H9 (cell line): Measurements from ENCODE around the gene PRKAG3. TPM values are rescaled to one million over a fixed set of nuclear protein-coding genes. Genes with fewer than 3 reads are reported as not detected.

Source experiments
- DNase-seq: peaks from one replicate; pipeline ENCODE4 v3.0.0-alpha.2; 2017
- H2AFZ ChIP-seq: one replicate; pipeline ENCODE4 v1.6.1; 2013; ENCODE audit warnings: mild to moderate bottlenecking, low read length, control low read depth, moderate library complexity
- H2AK5ac ChIP-seq: 2 replicates; pipeline ENCODE4 v1.6.1; 2013; ENCODE audit warnings: low read length, control low read depth, mixed read lengths; ENCODE audit not compliant: insufficient read length
- H2BK120ac ChIP-seq: one replicate; pipeline ENCODE4 v1.6.1; 2013; ENCODE audit warnings: low read depth, mild to moderate bottlenecking, low read length, control low read depth, inconsistent platforms; ENCODE audit not compliant: poor library complexity, severe bottlenecking
- H2BK12ac ChIP-seq: 2 replicates; pipeline ENCODE4 v1.6.1; 2013; ENCODE audit warnings: low read length, control low read depth, mixed read lengths, low read depth; ENCODE audit not compliant: insufficient read length
- H2BK15ac ChIP-seq: 2 replicates; pipeline ENCODE4 v1.6.1; 2013; ENCODE audit warnings: low read depth, low read length, control low read depth
- H2BK20ac ChIP-seq: one replicate; pipeline ENCODE4 v1.6.1; 2013; ENCODE audit warnings: low read depth, mild to moderate bottlenecking, low read length, control low read depth, inconsistent platforms; ENCODE audit not compliant: poor library complexity, severe bottlenecking
- H2BK5ac ChIP-seq: 2 replicates; pipeline ENCODE4 v1.6.1; 2013; ENCODE audit warnings: low read length, control low read depth, mixed read lengths; ENCODE audit not compliant: insufficient read length
- H3K14ac ChIP-seq: 2 replicates; pipeline ENCODE4 v1.6.1; 2013; ENCODE audit warnings: low read length, control low read depth; ENCODE audit not compliant: insufficient read depth
- H3K18ac ChIP-seq: 2 replicates; pipeline ENCODE4 v1.6.1; 2013; ENCODE audit warnings: low read depth, mild to moderate bottlenecking, mixed read lengths, low read length, control low read depth; ENCODE audit not compliant: insufficient read length
- H3K23ac ChIP-seq: 2 replicates; pipeline ENCODE4 v1.6.1; 2013; ENCODE audit warnings: low read length, control low read depth, mixed read lengths, low read depth; ENCODE audit not compliant: insufficient read length
- H3K23me2 ChIP-seq: 2 replicates; pipeline ENCODE4 v1.6.1; 2013; ENCODE audit warnings: low read depth, mild to moderate bottlenecking, mixed read lengths, low read length, control low read depth; ENCODE audit not compliant: insufficient read length, poor library complexity, severe bottlenecking
- H3K27ac ChIP-seq: 2 replicates; pipeline ENCODE4 v1.5.1; 2013; ENCODE audit warnings: low read length, control low read depth, mixed read lengths, low read depth; ENCODE audit not compliant: insufficient read length
- H3K27me3 ChIP-seq: 2 replicates; pipeline ENCODE4 v1.6.1; 2013; ENCODE audit warnings: low read length, control low read depth, inconsistent platforms; ENCODE audit not compliant: insufficient read depth
- H3K4ac ChIP-seq: 2 replicates; pipeline ENCODE4 v1.6.1; 2013; ENCODE audit warnings: low read depth, mild to moderate bottlenecking, control low read depth, inconsistent platforms, low read length, moderate library complexity
- H3K4me1 ChIP-seq: 2 replicates; pipeline ENCODE4 v1.6.1; 2013; ENCODE audit warnings: low read length, control low read depth, inconsistent platforms; ENCODE audit not compliant: insufficient read depth
- H3K4me2 ChIP-seq: 2 replicates; pipeline ENCODE4 v1.6.1; 2013; ENCODE audit warnings: low read length, control low read depth, mixed read lengths; ENCODE audit not compliant: insufficient read length, insufficient read depth
- H3K56ac ChIP-seq: 2 replicates; pipeline ENCODE4 v1.6.1; 2013; ENCODE audit warnings: low read depth, mild to moderate bottlenecking, mixed read lengths, low read length, control low read depth; ENCODE audit not compliant: insufficient read length
- H3K79me1 ChIP-seq: 2 replicates; pipeline ENCODE4 v1.6.1; 2013; ENCODE audit warnings: low read depth, mild to moderate bottlenecking, moderate library complexity, low read length, control low read depth, inconsistent platforms; ENCODE audit not compliant: insufficient read depth, poor library complexity, severe bottlenecking
- H3K79me2 ChIP-seq: 2 replicates; pipeline ENCODE4 v1.6.1; 2013; ENCODE audit warnings: low read length, control low read depth, inconsistent platforms; ENCODE audit not compliant: insufficient read depth
- H3K9ac ChIP-seq: 2 replicates; pipeline ENCODE4 v1.6.1; 2013; ENCODE audit warnings: low read length, control low read depth, mixed read lengths; ENCODE audit not compliant: insufficient read length; ENCODE audit errors: extremely low read depth
- H3K9me3 ChIP-seq: one replicate; pipeline ENCODE4 v1.6.1; 2013; ENCODE audit warnings: low read depth, low read length, inconsistent platforms; ENCODE audit not compliant: control insufficient read depth
- H3T11ph ChIP-seq: one replicate; pipeline ENCODE4 v1.6.1; 2013; ENCODE audit warnings: mild to moderate bottlenecking, low read length, control low read depth, inconsistent platforms
- H4K20me1 ChIP-seq: one replicate; pipeline ENCODE4 v1.6.1; 2013; ENCODE audit not compliant: control insufficient read depth, insufficient read length, insufficient read depth
- H4K5ac ChIP-seq: 2 replicates; pipeline ENCODE4 v1.6.1; 2013; ENCODE audit warnings: low read depth, mild to moderate bottlenecking, mixed read lengths, low read length, control low read depth; ENCODE audit not compliant: insufficient read length
- H4K8ac ChIP-seq: replicated peaks from 2 replicates; pipeline ENCODE4 v1.6.1; 2013; ENCODE audit warnings: low read length, control low read depth, mixed read lengths, low read depth; ENCODE audit not compliant: insufficient read length
- H4K91ac ChIP-seq: 2 replicates; pipeline ENCODE4 v1.6.1; 2013; ENCODE audit warnings: low read depth, mild to moderate bottlenecking, moderate library complexity, mixed read lengths, low read length, control low read depth; ENCODE audit not compliant: insufficient read length
- H3K27ac Mint-ChIP-seq, 3 experiments: 2 replicates in 2 of 3; 3 replicates in 1 of 3; pipeline ENCODE4 v1.8.0; 2020 to 2021; ENCODE audit warnings: mixed read lengths in 3 of 3, mild to moderate bottlenecking in 1 of 3, moderate library complexity in 1 of 3
- H3K27me3 Mint-ChIP-seq: 2 replicates; pipeline ENCODE4 v1.8.0; 2021; ENCODE audit warnings: low read depth, mild to moderate bottlenecking, moderate library complexity, mixed read lengths
- H3K36me3 Mint-ChIP-seq, 3 experiments: 2 replicates in 2 of 3; 3 replicates in 1 of 3; pipeline ENCODE4 v1.8.0; 2020 to 2021; ENCODE audit warnings: low read depth in 3 of 3, mixed read lengths in 3 of 3; ENCODE audit not compliant: insufficient read depth in 1 of 3
- H3K4me1 Mint-ChIP-seq, 2 experiments: 2 replicates each; pipeline ENCODE4 v1.8.0; 2020; ENCODE audit warnings: mixed read lengths in 2 of 2
- H3K4me3 Mint-ChIP-seq, 2 experiments: 2 replicates in 1 of 2; 3 replicates in 1 of 2; pipeline ENCODE4 v1.8.0; 2020 to 2021; ENCODE audit warnings: mild to moderate bottlenecking in 2 of 2, mixed read lengths in 2 of 2, moderate library complexity in 1 of 2
- H3K9me3 Mint-ChIP-seq, 2 experiments: 2 replicates in 1 of 2; 3 replicates in 1 of 2; pipeline ENCODE4 v1.8.0; 2020; ENCODE audit warnings: mild to moderate bottlenecking in 2 of 2, mixed read lengths in 2 of 2, moderate library complexity in 1 of 2
- CTCF ChIP-seq: fragments of 200-600 bp; sonication (generic); conservative IDR thresholded peaks from 3 replicates; pipeline ENCODE4 v1.8.0; 2021; ENCODE audit warnings: antibody characterized with exemption, mild to moderate bottlenecking
- WGBS: extraction: QIAGEN DNeasy Blood & Tissue Kit; methylation state at CpG from one replicate; pipeline ENCODE4 v1.1.7; 2013; ENCODE audit warnings: missing lambda C conversion rate, low lambda C conversion rate, mixed read lengths; ENCODE audit not compliant: insufficient read length; ENCODE audit errors: extremely low coverage; 5-methylcytosine and 5-hydroxymethylcytosine counted together
- total RNA-seq: library from RNA; stranded (reverse); gene quantifications from 2 replicates; pipeline ENCODE4 v1.2.1, GENCODE V29; 2021

The PRKAG3 gene
- total RNA-seq, 1 experiment from 2014 or later: not detected

GRCh38 chr2:218860950-218861381, 29.4 kb upstream of the PRKAG3 start:
- H3K4me3 Mint-ChIP-seq: peak overlapping the region in 1 of 2 experiments; percentile 79; a peak in 3 of 5 replicates
- Histone ChIP-seq H3K56ac (no peak overlapping the region), H3T11ph (no peak overlapping the region), H3K23ac (no peak overlapping the region), H3K4ac (no peak overlapping the region), H2BK5ac (no peak overlapping the region), H2AK5ac (no peak overlapping the region), H2BK12ac (no peak overlapping the region), H4K5ac (no peak overlapping the region), H2BK120ac (no peak overlapping the region), H4K8ac (no peak overlapping the region), H3K9ac (no peak overlapping the region), H4K91ac (no peak overlapping the region), H3K18ac (no peak overlapping the region), H2BK15ac (no peak overlapping the region), H3K23me2 (peaks cover 3% of the 10 kb centered on the region), H3K4me2 (peak overlapping the region; percentile 12), H3K27ac (no peak overlapping the region), H3K79me2 (no peaks in the 10 kb centered on the region), H2AFZ (no peak overlapping the region), H3K27me3 (peaks cover 70% of the 10 kb centered on the region), H3K9me3 (no peaks in the 10 kb centered on the region), H3K14ac (no peak overlapping the region), H2BK20ac (no peak overlapping the region), H4K20me1 (no peaks in the 10 kb centered on the region), H3K4me1 (peaks cover 2% of the 10 kb centered on the region; the same call in 1 of the 2 replicates), H3K79me1 (no peaks in the 10 kb centered on the region)
- WGBS: no CpG with 5 or more reads among the region's 21 CpGs
- H3K36me3 Mint-ChIP-seq: no peaks in the 10 kb centered on the region
- no peak for TF ChIP-seq CTCF
- no peaks in the 10 kb centered on the region; a peak in 1 of 5 replicates for H3K9me3 Mint-ChIP-seq
- peaks cover 96% of the 10 kb centered on the region for H3K27me3 Mint-ChIP-seq
- peaks cover 19 to 40% of the 10 kb centered on the region in 2 experiments for H3K4me1 Mint-ChIP-seq
- peak; percentile 95 for DNase-seq
- no peak overlapping the region for H3K27ac Mint-ChIP-seq
